Measurements from ENCODE around the gene CSF2.

Gene CSF2

GRCh38 chr5:132073231-132074013, at the start of gene CSF2:
Gene CSF2, plus strand, starts transcription at chr5:132073789. Its CDS starts 35 bp downstream, at chr5:132073824.
- H3K4me3 ChIP-seq (ENCODE audit: low read depth, low read length), result no peak within 1 kb of the TSS
- DNase-seq (ENCODE audit: low read depth), result no peak

GRCh38 chr5:132024117-132024435, 49.5 kb upstream of the CSF2 start:
- no peak overlapping the region for H3K4me3 ChIP-seq (ENCODE audit: low read depth, low read length)
- no peak for DNase-seq (ENCODE audit: low read depth)

DNA sequence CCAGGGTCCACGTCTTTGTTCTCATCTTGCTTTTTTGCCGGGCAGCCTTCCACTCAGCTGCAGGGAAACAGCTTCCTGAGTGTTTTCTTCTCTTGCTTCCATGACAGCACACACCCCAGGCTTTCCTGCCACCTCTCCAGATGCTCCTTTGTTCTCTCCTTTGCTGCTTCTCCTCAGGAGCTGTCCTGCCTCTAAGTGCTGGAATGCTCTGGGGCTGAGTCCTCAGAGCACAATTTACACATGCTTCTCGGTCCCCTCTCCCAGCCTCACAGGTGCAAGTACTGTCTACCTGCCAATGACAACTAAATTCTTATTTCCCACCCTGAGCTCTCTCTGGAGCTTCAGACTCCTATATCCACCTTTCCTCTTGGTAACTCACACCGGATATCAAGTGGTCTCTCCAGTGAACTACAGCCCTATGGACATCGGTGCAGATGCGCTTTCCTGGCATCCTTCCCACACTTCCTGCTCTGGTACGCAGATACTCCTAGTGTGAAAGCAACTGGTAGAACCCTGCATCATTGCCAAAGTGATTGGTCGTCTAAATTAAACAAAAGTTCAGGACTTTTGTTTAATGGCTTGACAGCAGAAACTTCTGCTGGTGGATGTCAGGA, 48.7 kb upstream of the CSF2 start:
- no peak for DNase-seq (ENCODE audit: low read depth)
- no peak overlapping the region for H3K4me3 ChIP-seq (ENCODE audit: low read depth, low read length)

DNA sequence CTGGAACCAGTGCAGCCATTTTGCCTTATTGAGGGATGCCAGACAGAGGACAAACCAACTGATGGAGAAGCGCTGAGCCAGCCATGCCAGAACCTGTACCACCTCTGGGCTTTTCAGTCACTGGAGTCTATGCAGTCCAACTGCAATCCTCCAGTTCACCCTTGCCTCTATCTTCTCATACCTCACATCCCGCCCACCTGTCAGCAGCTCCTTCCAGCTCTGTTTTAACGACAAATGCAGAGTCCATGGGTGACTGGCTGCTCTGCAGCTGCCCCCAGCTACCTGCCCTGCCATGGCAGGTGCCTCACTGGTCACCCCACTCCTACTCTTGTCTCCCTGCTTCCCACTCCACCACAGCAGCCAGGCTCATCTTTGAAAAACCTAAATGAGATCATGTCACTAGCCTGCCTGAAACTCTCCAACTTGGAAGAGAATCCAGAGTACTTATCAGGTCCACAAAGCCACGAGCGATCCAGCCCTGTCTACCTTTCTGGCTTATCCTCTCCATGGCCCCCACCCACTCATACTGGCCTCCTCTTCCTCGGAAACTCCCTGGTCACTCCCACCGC, 48.1 kb upstream of the CSF2 start:
- DNase-seq (ENCODE audit: low read depth), result no peak
- H3K4me3 ChIP-seq (ENCODE audit: low read depth, low read length), result no peak overlapping the region

DNA sequence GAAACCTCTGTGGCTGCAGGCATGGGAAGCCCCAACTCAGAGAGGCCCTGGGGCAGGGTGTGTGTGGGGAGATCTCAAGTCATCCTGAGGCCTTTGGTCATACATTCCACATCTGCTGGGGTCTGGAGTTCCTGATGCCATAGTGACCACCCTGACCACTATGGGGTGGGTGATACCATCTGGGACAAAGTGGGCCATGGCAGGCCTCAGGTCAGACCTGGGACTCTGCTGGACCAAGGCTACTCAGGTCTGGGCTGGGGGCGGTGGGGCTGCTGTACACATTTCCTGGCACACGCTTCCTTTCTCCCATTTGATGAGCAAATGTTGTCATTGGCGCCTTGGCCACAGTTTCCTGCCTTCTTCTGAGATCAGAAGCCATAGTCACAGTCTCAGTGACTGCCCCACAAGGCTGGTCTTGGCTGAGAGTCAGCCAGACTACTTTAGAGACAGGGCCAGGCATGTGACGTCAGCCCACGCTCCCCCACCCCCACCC, 47.0 kb upstream of the CSF2 start:
- no peak for DNase-seq (ENCODE audit: low read depth)
- no peak overlapping the region for H3K4me3 ChIP-seq (ENCODE audit: low read depth, low read length)

GRCh38 chr5:132027027-132027426, 46.6 kb upstream of the CSF2 start:
- H3K4me3 ChIP-seq (ENCODE audit: low read depth, low read length), result no peak overlapping the region
- DNase-seq (ENCODE audit: low read depth), result no peak

- H3K4me3 ChIP-seq (ENCODE audit: low read depth, low read length), result no peak overlapping the region
- no peak for DNase-seq (ENCODE audit: low read depth)
These were observed 43.8 kb upstream of the CSF2 start for GRCh38 chr5:132029609-132030330.

GRCh38 chr5:132030610-132031009, 43.0 kb upstream of the CSF2 start:
- H3K4me3 ChIP-seq (ENCODE audit: low read depth, low read length), result no peak overlapping the region
- DNase-seq (ENCODE audit: low read depth), result no peak

GRCh38 chr5:132032196-132032595, 41.4 kb upstream of the CSF2 start:
- no peak overlapping the region for H3K4me3 ChIP-seq (ENCODE audit: low read depth, low read length)
- DNase-seq (ENCODE audit: low read depth), result no peak

GRCh38 chr5:132033122-132033521, 40.5 kb upstream of the CSF2 start:
- H3K4me3 ChIP-seq (ENCODE audit: low read depth, low read length), result no peak overlapping the region
- DNase-seq (ENCODE audit: low read depth), result no peak

DNA sequence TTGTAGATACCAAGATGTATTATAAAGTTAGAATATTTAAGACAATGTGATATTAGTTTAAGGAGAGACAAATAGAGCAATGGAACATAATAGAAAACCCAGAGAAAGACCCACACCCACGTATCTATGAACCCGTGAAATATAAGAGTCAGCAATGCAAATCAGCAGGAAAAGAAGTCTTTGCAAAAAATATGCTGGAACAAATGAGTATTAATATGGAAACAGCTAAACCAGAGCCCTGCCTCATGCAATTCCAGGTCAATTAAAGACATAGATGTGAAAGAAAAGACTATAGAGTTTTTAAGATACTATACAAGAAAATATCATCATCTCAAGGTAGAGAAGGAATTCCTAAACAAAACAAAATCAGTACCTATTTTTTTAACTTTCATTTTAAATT, 36.2 kb upstream of the CSF2 start:
- H3K4me3 ChIP-seq (ENCODE audit: low read depth, low read length), result no peak overlapping the region
- no peak for DNase-seq (ENCODE audit: low read depth)

DNA sequence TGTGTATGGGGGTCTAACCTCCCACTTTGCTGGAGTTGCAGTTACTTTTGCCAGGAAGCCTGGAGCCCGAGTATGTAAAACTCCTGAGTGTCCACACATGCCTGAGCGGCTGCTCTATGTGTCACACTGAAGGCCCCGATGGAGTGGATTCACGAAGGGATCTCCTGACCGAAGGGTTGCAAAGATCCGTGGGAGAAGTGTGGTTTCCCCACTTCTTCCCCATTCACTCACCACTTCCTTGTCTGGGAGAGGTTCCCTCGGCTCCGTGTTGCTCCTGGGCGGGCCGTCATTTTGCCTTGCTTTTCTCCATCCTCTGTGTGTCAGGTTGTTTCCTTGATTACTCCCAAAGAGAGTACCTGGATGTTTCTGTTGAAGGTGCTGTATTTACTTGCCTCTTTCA, 29.4 kb upstream of the CSF2 start:
- DNase-seq (ENCODE audit: low read depth), result no peak
- no peak overlapping the region for H3K4me3 ChIP-seq (ENCODE audit: low read depth, low read length)

DNA sequence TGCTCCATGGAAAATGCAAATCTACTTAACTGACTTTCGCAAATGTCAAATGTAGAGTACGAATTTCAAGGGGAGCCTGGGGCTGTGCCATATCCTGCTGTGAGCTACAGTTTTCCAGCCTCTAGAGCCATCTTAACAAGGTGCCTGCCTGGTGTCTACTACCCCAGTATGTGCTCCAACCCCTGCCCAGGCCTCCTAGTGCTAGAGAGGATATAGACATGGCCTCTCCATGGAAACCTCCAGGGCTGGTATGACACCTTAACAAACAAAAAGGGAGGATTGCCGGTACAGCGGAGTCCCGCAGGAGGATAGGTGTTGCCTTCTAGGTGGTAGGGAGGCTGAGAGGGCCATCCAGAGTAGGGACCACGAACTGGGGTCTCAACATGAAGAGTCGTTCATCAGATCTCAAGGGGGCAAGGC, 26.7 kb upstream of the CSF2 start:
- no peak for DNase-seq (ENCODE audit: low read depth)
- H3K4me3 ChIP-seq (ENCODE audit: low read depth, low read length), result no peak overlapping the region

- no peak for DNase-seq (ENCODE audit: low read depth)
- no peak overlapping the region for H3K4me3 ChIP-seq (ENCODE audit: low read depth, low read length)
These were observed 24.5 kb upstream of the CSF2 start for GRCh38 chr5:132049093-132049492.

- DNase-seq (ENCODE audit: low read depth), result no peak
- H3K4me3 ChIP-seq (ENCODE audit: low read depth, low read length), result no peak overlapping the region
These were observed 24.0 kb upstream of the CSF2 start for GRCh38 chr5:132049559-132049958.

- no peak for DNase-seq (ENCODE audit: low read depth)
- no peak overlapping the region for H3K4me3 ChIP-seq (ENCODE audit: low read depth, low read length)
These were observed 23.5 kb upstream of the CSF2 start for GRCh38 chr5:132050136-132050535.

DNA sequence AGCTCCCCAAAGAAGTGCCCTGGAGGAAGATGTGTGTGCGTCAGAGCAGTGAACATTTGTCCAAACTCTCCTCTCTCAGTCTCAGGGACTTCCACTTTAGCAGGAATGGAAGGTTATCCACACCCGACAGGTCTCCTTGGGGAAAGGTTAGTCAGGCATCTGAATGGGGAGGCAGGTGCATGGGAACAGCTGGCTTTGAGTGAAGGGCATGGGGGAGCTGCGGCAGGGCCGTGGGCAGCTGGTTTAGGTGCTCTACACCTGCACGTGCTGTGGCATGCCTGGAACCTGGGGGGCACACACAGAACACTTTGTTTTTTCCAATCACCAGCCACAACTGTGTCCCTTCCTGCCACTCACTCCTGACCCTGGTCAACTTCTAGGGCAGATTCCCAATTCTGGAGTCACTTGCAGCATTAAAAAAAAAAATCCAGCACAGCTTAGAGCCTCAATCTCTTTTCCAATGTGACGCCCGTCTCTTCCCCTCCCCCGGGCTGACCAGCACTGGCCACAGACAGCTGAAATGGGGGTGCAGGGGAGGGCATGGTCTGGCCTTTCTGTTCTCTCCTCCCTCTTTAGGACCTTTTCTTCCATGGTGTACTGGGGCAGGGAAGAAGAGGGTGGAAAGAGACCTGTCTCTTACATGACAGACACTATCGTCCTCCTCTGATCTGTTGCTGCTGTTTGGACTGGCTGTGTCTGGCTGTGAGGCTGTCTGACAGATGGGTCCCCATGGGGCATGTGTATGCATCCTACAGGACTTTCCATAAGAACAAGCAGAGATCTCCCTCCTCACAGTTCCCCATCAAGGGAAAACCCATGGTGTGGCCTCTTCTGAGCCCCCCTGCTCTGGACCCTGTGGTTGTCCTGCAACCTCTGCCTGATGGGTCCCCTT, 22.7 kb upstream of the CSF2 start:
- DNase-seq (ENCODE audit: low read depth), result no peak
- no peak overlapping the region for H3K4me3 ChIP-seq (ENCODE audit: low read depth, low read length)

GRCh38 chr5:132052520-132052919, 21.1 kb upstream of the CSF2 start:
- DNase-seq (ENCODE audit: low read depth), result no peak
- H3K4me3 ChIP-seq (ENCODE audit: low read depth, low read length), result no peak overlapping the region

GRCh38 chr5:132053483-132053882, 20.1 kb upstream of the CSF2 start:
- no peak overlapping the region for H3K4me3 ChIP-seq (ENCODE audit: low read depth, low read length)
- no peak for DNase-seq (ENCODE audit: low read depth)

Data from skeletal muscle cell (primary cell).